ENCODE data around the gene DNAJC21.

DNA sequence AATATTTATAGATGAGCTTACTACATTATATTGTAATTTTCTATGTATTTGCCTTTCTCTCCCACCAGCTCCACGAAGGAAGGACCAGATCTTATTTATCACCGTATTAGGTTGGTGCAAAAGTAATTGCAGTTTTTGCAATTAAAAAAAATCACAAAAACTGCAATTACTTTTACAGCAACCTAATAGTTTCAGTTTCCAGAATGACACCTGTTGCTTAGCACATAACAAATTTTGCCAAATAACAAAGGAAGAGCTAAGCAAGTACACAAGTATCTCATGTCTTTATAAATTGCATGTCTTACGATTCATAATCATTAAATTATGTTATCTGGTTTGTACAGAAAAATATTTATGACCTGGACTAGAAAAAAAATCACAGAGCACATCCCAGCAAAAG, 72.5 kb downstream of the DNAJC21 start:
- TF ChIP-seq, protein P1, sequence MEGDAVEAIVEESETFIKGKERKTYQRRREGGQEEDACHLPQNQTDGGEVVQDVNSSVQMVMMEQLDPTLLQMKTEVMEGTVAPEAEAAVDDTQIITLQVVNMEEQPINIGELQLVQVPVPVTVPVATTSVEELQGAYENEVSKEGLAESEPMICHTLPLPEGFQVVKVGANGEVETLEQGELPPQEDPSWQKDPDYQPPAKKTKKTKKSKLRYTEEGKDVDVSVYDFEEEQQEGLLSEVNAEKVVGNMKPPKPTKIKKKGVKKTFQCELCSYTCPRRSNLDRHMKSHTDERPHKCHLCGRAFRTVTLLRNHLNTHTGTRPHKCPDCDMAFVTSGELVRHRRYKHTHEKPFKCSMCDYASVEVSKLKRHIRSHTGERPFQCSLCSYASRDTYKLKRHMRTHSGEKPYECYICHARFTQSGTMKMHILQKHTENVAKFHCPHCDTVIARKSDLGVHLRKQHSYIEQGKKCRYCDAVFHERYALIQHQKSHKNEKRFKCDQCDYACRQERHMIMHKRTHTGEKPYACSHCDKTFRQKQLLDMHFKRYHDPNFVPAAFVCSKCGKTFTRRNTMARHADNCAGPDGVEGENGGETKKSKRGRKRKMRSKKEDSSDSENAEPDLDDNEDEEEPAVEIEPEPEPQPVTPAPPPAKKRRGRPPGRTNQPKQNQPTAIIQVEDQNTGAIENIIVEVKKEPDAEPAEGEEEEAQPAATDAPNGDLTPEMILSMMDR (conservative IDR thresholded peaks at IDR 0.05 in 1 of 2, IDR thresholded peaks at IDR 0.05 in 1 of 2; ENCODE audit: low read depth in 1 of 2, low read length in 2 of 2) = no peak
- TF ChIP-seq EZH2 (IDR thresholded peaks at IDR 0.05; ENCODE audit: low read length, missing control alignments) = no peak

Measured in fibroblast of lung (primary cell).